Middle frontal gyrus (tissue), 1 donor: ENCODE data around the gene GPI.

Experiments used
- DNase-seq: peaks from one replicate; pipeline ENCODE4 v3.0.0-alpha.2; 2015; ENCODE audit warnings: low spot score; ENCODE audit errors: extremely low spot score

Gene GPI

DNA sequence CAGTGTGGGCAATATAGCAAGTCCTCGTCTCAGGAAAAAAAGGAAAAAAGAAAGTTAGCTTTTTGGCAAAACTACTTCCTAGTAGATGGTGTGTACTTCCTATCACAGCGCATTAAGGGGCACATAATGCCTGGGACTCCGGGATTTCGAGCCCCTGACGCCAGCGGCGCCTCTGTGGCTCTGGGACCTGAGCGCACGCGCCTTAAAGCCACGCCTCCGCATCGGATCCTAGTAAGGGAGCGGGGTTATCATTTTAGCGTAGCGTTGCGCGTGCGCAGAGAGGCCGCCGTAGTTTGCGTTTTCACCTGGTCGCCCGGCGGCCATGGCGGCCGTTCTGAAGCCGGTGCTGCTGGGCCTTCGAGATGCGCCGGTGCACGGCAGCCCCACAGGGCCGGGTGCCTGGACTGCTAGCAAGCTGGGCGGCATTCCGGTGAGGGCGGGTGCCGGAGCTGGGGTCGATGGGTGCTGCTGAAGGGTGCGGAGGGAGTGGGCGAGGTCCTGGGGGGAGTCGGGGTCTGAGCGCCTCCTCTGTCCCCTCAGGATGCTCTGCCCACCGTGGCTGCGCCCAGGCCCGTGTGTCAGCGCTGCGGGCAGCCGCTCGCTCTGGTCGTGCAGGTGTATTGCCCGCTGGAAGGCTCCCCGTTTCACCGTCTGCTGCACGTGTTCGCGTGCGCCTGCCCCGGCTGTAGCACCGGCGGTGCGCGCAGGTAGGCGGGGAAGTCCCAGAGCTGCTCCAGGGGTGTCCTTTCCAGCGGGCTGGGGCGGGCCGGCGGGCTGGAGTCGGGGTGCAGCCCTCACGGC, 39.3 kb downstream of the GPI start, which contains the start of gene PDCD2L:
TSS of gene PDCD2L (plus strand) at position 291 of the 801 bp plus-strand sequence. CDS start at position 323, 32 bp downstream.
- DNase-seq, result peak; percentile 80

DNA sequence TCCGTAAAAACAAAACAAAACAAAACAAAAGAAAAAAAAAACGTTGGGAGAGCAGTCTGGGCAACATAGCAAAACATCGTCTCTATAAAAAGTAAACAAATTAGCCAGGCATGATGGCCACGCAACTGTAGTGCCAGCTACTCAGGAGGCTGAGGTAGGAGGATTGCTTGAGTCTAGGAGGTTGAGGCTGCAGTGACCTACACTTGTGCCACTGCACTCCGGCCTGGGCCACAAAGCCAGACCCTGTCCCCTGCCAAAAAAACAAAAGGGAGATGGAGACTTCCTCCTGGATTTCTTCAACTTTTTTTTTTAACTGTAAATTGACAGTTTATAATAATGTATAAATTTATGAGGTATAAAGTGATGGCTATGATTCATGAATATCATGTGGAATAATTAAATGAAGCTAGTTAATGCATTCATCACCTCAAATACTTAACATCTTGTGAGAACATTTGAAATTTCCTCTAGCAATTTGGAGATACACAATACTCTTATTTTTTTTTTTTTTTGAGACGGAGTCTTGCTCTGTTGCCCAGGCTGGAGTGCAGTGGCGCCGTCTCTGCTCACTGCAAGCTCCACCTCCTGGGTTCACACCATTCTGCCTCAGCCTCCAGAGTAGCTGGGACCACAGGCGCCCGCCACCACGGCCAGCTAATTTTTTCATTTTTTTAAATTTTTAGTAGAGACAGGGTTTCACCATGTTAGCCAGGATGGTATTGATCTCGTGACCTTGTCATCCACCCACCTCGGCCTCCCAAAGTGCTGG, 41.1 kb downstream of the GPI start:
- no peak for DNase-seq

DNA sequence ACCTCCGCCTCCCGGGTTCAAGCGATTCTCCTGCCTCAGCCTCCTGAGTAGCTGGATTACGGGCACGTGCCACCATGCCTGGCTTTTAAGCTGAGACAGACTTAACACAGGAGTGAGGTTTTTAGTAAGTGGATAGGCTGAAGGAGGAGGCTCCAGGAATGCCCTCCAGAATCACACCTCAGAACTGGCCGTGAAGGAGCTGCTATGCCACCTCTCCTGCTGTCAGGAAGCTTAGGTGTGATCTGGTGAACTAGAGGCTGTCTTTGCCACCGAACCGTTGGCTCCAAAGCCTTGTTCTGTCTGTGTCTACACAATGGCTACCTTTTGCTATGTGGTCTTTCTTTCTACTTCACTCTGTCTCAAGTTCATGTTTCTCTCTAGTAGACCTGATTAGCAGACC, 43.4 kb downstream of the GPI start:
- no peak for DNase-seq

DNA sequence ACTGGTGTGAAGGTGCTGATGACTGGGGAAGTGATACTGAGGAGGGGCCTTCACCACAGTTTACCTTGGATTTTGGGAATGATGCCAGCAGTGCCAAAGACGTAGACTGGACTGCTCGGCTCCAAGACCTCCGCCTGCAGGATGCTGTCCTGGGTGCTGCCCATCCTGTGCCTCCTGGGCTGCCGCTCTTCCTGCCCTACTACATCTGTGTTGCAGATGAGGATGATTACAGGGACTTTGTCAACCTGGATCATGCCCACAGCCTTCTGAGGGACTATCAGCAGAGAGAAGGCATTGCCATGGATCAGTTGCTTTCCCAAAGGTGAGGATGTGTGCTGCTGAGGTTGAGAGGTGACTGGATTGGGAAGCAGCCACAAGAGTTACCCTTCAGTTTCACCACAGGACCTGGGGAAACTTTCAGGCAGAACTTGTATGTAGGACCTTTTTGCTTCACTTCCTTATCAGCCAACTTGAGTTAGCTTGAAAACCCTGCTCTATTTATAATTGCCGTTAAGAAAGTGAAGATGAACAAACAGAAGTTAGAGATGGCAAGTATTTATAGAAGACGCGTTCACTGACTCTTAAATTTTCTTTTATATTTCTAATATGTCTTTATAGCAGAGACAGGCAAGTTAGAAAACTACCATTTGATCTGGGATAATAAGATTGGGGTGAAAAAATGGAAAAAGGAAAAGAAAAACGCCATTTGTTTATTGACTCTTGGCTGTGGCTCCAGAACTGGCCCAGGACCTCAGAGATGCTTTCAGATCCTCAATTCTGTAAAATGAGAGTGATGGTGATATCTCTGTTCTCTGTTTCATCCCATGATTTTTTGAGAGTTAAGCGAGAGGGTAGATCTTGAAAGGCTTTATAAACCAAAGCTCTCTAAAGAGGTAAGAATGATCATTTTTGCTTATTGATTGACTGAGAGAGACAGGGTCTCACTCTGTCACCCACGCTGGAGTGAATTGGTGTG, 44.5 kb downstream of the GPI start:
- DNase-seq, result no peak

DNA sequence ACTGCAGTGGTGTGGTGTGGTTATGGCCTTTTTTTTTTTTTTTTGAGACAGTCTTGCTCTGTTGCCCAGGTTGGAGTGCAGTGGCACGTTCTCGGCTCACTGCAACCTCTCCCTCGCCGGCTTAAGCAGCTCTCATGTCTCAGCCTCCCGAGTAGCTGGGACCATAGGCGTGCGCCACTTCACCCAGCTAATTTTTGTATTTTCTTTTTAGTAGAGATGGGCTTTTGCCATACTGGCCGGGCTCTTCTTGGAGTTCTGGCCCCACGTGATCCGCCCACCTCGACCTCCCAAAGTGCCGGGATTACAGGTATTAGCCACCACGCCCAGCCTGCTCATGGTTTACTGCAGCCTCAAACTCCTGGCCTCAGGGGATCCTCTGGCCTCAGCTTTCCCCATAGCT, 46.2 kb downstream of the GPI start:
- DNase-seq, result no peak

DNA sequence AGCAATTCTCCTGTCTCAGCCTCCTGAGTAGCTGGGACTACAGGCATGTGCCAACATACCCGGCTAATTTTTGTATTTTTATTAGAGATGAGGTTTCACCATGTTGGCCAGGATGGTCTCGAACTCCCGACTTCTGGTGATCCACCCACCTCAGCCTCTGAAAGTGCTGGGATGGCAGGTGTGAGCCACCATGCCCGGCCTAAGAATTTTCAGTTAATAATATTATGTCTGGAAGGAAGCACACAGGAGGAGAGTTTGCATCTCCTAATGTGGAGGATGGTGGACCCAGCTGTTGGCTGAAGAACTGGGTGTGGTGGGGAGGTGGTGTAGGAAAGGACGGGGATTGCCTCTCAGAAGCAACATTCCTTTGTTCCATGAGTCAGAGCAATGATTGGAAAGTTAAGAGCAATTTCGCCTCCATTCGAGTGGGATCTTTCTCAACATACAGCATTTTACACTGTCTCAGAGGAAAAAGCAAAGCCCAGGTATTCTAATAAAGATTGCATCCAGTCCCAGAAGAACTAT, 51.1 kb downstream of the GPI start:
- DNase-seq, result no peak

DNA sequence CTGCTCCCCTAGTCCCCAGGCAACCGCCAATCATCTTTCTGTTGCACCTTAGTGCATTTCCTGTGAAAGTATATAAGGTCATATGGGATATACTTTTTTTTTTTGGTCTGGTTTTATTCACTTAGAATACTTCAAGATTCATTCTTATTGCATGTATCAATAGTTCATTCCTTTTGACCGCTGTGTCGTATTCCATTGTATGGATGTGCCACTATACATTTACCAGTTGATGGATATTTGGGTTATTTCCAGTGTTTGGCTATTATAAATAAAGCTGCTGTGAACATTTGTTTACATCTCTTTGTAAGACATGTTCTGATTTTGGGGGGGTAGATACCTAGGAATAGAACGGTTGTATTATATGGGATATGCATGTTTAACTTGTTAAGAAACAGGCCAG, 53.3 kb downstream of the GPI start:
- DNase-seq, result no peak

DNA sequence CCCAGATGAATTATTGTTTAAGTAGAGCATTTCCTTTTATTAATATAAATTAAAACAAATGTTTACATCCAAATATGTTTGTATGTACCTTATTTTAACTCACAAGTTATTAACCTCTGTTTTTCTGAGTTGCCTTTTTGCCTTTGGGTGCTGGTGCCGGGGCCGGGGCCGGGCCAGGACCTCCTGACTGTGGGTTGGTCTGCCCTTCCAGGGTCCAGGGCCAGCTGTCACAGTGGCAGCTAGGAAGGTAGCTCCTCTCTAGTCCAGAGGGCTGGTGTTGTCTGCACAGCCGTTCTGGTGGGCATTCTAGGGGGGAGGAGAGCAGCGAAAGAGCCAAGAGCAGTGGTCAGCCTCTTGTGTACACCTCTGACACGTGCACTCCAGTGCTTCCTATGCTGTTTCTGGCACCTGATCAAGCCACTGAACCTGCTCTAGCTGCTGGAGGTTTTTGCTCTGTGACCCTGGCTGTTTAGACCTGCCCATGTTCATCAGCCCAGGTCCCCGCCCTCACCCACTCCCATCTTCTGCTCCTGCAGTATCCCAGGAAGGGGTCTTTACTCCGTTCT, 61.2 kb downstream of the GPI start:
- no peak for DNase-seq

DNA sequence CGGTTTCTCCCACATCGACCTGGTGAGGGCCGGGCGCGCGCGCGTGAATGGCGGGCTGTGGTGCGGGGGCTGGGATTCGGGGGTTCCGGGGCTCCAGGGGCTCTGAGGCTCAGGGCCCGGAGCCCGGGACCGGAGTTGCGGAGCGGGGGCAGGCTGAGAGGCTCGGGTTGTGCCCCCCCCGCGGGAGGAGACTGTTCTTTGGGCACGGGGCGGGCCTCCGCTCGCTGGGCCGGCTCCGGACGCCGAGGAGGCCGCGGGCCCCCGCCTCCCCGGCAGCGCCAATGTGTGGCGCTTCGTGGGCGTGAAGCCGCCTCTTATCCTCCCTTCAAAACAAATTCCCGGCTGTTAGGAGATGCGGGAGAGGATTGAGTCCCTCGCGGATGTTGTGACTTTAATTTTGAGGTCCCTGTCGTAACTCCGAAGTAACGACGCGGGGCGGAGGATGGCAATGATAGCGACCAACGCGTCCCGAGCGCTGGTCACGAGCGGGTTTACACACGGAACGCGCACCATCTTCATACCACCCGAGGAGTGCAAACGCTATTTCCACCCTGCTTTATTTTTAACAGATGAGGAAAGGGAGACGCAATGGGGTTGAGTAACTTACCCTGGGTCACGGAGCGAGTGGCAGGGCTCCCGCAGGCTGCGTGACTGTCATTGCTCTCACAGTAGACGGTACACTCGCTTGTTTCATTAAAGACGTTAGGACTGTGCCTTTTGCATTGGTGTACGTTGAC, 63.7 kb downstream of the GPI start:
- no peak for DNase-seq

DNA sequence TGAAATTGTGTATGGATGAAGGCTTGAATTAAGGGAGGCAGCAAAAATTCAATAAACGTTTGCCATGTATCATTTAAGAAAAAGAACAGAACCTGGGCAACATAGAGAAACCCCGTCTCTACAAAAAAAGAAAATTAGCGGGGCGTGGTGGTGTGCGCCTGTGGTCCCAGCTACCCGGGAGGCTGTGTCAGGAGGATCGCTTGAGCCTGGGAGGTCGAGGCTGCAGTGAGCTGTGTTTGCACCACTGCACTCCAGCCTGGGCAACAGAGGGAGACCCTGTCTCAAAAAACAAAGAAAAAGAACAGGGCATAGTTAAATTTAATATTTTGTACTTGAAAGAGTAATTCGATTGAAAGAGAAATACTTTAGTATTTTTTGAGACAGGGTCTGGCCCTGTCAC, 64.6 kb downstream of the GPI start:
- DNase-seq, result no peak

DNA sequence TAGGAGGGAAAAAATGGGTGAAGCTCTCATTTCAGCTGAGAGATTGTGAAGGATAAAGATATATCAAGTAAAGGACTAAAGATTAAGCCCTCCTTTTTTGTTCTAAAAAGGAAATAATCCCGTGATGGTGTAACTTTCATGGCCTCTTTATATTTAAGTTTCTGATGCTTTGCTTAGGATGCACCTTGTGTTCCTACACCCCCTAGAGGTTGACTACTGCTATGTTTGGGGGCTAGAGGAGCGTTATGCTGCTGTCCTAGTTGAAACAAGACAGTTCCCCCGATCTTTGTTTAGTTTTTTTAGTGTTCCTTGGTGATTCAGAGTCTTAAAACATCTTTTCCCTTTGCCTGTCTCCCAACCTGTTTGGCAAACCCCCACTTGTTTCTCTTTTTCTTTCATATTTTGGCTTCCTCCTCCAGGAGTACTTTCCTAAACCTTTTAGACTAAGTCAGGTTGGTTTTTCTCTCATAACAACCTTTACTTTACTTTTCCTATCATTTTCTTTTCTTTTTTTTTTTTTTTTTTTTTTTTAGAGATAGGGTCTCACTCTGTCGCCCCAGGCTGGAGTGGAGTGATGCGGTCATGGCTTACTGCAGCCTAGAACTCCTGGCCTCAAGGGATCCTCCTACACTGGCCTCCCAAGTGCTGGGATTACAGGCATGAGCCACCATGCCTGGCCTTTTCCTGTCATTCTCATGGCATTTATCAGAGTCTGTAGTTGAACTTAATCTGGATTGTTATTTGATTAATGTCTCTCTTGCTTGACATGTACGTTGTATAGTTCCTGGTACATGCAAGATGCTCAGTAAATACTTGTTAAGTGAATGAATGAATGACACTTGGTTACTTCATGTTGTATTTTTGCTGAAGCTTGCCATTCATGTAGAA, 66.0 kb downstream of the GPI start:
- DNase-seq, result no peak

DNA sequence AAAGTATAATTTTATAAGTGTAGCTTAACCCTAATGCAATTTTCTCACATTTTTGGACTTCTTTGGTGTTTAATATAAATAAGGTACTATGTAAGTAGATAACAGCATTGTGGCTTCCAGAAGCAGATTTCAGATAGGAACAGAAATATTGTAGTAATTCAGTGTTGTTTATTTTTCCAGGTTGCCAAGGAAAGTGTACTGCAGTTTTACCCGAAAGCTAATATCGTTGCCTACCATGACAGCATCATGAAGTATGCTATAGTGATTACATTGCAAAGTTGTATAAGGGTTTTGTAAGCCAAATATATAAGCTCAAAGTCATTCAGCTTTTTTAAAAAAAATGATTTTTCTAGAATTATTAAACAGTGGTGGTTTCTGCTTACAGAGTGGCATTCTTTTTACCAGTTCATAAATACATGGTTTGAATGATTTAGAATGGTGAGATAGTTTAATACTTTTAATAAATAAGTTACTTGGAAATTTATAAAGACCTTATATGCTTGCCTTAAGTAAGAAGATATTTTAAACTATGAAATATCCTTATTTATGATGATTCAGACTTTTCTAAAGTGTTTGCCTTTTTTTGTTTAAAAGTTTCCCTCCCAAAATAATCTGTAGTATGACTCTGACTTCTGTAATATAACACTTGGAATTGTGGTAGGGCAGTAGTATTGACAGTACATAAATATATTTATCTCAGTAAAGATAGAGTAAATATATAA, 66.8 kb downstream of the GPI start:
- no peak for DNase-seq

DNA sequence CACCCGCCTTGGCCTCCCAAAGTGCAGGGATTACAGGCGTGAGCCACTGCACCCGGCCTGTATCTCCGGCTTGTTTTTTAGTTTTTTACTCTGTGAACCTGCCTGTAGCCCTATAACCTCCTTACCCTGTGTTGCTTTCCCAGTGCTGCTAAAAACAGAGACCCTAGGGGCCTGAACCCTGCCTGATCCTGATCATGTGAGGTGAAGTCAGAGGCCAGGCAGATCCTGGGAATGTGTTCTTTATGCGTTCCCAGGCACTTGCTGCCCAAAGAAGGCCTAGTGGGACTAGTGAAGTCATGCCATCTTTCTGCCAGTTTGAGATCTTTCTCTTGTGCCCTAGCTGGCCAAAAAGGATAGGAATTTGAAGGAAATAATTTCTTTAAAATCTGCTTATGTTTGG, 67.8 kb downstream of the GPI start:
- no peak for DNase-seq

DNA sequence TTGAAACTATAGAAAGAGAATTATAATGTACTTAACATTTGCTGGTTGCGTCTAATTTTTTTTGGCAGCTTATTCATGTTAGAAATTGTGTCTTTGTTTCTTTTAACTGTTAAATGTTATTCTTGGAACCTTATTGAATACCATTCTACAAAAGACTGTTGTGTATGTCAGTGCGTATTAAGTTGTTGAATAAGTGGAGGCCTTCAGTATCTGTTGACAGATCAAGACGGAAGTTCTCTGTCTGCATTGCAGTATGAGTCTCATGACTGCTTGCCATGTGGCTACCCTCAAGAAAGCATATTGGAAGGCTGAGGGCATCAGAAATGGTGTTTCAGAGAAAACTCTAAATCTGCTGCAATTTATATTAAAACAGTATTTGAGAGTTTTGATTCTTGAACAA, 71.7 kb downstream of the GPI start:
- DNase-seq, result no peak

DNA sequence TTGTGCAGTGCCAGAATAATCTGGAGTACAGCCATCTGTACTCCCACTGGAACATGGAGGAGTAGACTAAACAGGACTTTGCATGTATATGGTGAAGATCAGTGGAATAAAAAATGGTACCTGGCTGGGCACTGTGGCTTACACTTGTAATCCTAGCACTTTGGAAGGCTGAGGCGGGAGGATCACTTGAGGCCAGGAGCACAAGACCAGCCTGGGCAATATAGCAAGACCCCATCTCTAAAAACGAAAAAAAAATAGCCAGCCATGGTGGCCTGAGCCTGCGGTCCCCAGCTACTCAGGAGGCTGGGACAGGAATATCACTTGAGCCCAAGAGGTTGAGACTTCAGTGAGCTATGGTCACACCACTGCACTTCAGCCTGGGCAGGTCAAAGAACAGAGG, 83.2 kb downstream of the GPI start:
- no peak for DNase-seq
